H9 (cell line): ENCODE data around the gene RNASE8. TPM values are rescaled to one million over a fixed set of nuclear protein-coding genes. Genes with fewer than 3 reads are reported as not detected.
A peak's percentile ranks its signal among the peaks of the same experiment; 100 is the strongest.

Experiments used
- DNase-seq: peaks from one replicate; pipeline ENCODE4 v3.0.0-alpha.2; 2017
- H2AFZ ChIP-seq: one replicate; pipeline ENCODE4 v1.6.1; 2013; ENCODE audit warnings: mild to moderate bottlenecking, low read length, control low read depth, moderate library complexity
- H2AK5ac ChIP-seq: 2 replicates; pipeline ENCODE4 v1.6.1; 2013; ENCODE audit warnings: low read length, control low read depth, mixed read lengths; ENCODE audit not compliant: insufficient read length
- H2BK120ac ChIP-seq: one replicate; pipeline ENCODE4 v1.6.1; 2013; ENCODE audit warnings: low read depth, mild to moderate bottlenecking, low read length, control low read depth, inconsistent platforms; ENCODE audit not compliant: poor library complexity, severe bottlenecking
- H2BK12ac ChIP-seq: 2 replicates; pipeline ENCODE4 v1.6.1; 2013; ENCODE audit warnings: low read length, control low read depth, mixed read lengths, low read depth; ENCODE audit not compliant: insufficient read length
- H2BK15ac ChIP-seq: 2 replicates; pipeline ENCODE4 v1.6.1; 2013; ENCODE audit warnings: low read depth, low read length, control low read depth
- H2BK20ac ChIP-seq: one replicate; pipeline ENCODE4 v1.6.1; 2013; ENCODE audit warnings: low read depth, mild to moderate bottlenecking, low read length, control low read depth, inconsistent platforms; ENCODE audit not compliant: poor library complexity, severe bottlenecking
- H2BK5ac ChIP-seq: 2 replicates; pipeline ENCODE4 v1.6.1; 2013; ENCODE audit warnings: low read length, control low read depth, mixed read lengths; ENCODE audit not compliant: insufficient read length
- H3K14ac ChIP-seq: 2 replicates; pipeline ENCODE4 v1.6.1; 2013; ENCODE audit warnings: low read length, control low read depth; ENCODE audit not compliant: insufficient read depth
- H3K18ac ChIP-seq: 2 replicates; pipeline ENCODE4 v1.6.1; 2013; ENCODE audit warnings: low read depth, mild to moderate bottlenecking, mixed read lengths, low read length, control low read depth; ENCODE audit not compliant: insufficient read length
- H3K23ac ChIP-seq: 2 replicates; pipeline ENCODE4 v1.6.1; 2013; ENCODE audit warnings: low read length, control low read depth, mixed read lengths, low read depth; ENCODE audit not compliant: insufficient read length
- H3K23me2 ChIP-seq: 2 replicates; pipeline ENCODE4 v1.6.1; 2013; ENCODE audit warnings: low read depth, mild to moderate bottlenecking, mixed read lengths, low read length, control low read depth; ENCODE audit not compliant: insufficient read length, poor library complexity, severe bottlenecking
- H3K27ac ChIP-seq: 2 replicates; pipeline ENCODE4 v1.5.1; 2013; ENCODE audit warnings: low read length, control low read depth, mixed read lengths, low read depth; ENCODE audit not compliant: insufficient read length
- H3K27me3 ChIP-seq: 2 replicates; pipeline ENCODE4 v1.6.1; 2013; ENCODE audit warnings: low read length, control low read depth, inconsistent platforms; ENCODE audit not compliant: insufficient read depth
- H3K4ac ChIP-seq: 2 replicates; pipeline ENCODE4 v1.6.1; 2013; ENCODE audit warnings: low read depth, mild to moderate bottlenecking, control low read depth, inconsistent platforms, low read length, moderate library complexity
- H3K4me1 ChIP-seq: 2 replicates; pipeline ENCODE4 v1.6.1; 2013; ENCODE audit warnings: low read length, control low read depth, inconsistent platforms; ENCODE audit not compliant: insufficient read depth
- H3K4me2 ChIP-seq: 2 replicates; pipeline ENCODE4 v1.6.1; 2013; ENCODE audit warnings: low read length, control low read depth, mixed read lengths; ENCODE audit not compliant: insufficient read length, insufficient read depth
- H3K56ac ChIP-seq: 2 replicates; pipeline ENCODE4 v1.6.1; 2013; ENCODE audit warnings: low read depth, mild to moderate bottlenecking, mixed read lengths, low read length, control low read depth; ENCODE audit not compliant: insufficient read length
- H3K79me1 ChIP-seq: 2 replicates; pipeline ENCODE4 v1.6.1; 2013; ENCODE audit warnings: low read depth, mild to moderate bottlenecking, moderate library complexity, low read length, control low read depth, inconsistent platforms; ENCODE audit not compliant: insufficient read depth, poor library complexity, severe bottlenecking
- H3K79me2 ChIP-seq: 2 replicates; pipeline ENCODE4 v1.6.1; 2013; ENCODE audit warnings: low read length, control low read depth, inconsistent platforms; ENCODE audit not compliant: insufficient read depth
- H3K9ac ChIP-seq: 2 replicates; pipeline ENCODE4 v1.6.1; 2013; ENCODE audit warnings: low read length, control low read depth, mixed read lengths; ENCODE audit not compliant: insufficient read length; ENCODE audit errors: extremely low read depth
- H3K9me3 ChIP-seq: one replicate; pipeline ENCODE4 v1.6.1; 2013; ENCODE audit warnings: low read depth, low read length, inconsistent platforms; ENCODE audit not compliant: control insufficient read depth
- H3T11ph ChIP-seq: one replicate; pipeline ENCODE4 v1.6.1; 2013; ENCODE audit warnings: mild to moderate bottlenecking, low read length, control low read depth, inconsistent platforms
- H4K20me1 ChIP-seq: one replicate; pipeline ENCODE4 v1.6.1; 2013; ENCODE audit not compliant: control insufficient read depth, insufficient read length, insufficient read depth
- H4K5ac ChIP-seq: 2 replicates; pipeline ENCODE4 v1.6.1; 2013; ENCODE audit warnings: low read depth, mild to moderate bottlenecking, mixed read lengths, low read length, control low read depth; ENCODE audit not compliant: insufficient read length
- H4K8ac ChIP-seq: replicated peaks from 2 replicates; pipeline ENCODE4 v1.6.1; 2013; ENCODE audit warnings: low read length, control low read depth, mixed read lengths, low read depth; ENCODE audit not compliant: insufficient read length
- H4K91ac ChIP-seq: 2 replicates; pipeline ENCODE4 v1.6.1; 2013; ENCODE audit warnings: low read depth, mild to moderate bottlenecking, moderate library complexity, mixed read lengths, low read length, control low read depth; ENCODE audit not compliant: insufficient read length
- H3K27ac Mint-ChIP-seq, 3 experiments: 2 replicates in 2 of 3; 3 replicates in 1 of 3; pipeline ENCODE4 v1.8.0; 2020 to 2021; ENCODE audit warnings: mixed read lengths in 3 of 3, mild to moderate bottlenecking in 1 of 3, moderate library complexity in 1 of 3
- H3K27me3 Mint-ChIP-seq: 2 replicates; pipeline ENCODE4 v1.8.0; 2021; ENCODE audit warnings: low read depth, mild to moderate bottlenecking, moderate library complexity, mixed read lengths
- H3K36me3 Mint-ChIP-seq, 3 experiments: 2 replicates in 2 of 3; 3 replicates in 1 of 3; pipeline ENCODE4 v1.8.0; 2020 to 2021; ENCODE audit warnings: low read depth in 3 of 3, mixed read lengths in 3 of 3; ENCODE audit not compliant: insufficient read depth in 1 of 3
- H3K4me1 Mint-ChIP-seq, 2 experiments: 2 replicates each; pipeline ENCODE4 v1.8.0; 2020; ENCODE audit warnings: mixed read lengths in 2 of 2
- H3K4me3 Mint-ChIP-seq, 2 experiments: 2 replicates in 1 of 2; 3 replicates in 1 of 2; pipeline ENCODE4 v1.8.0; 2020 to 2021; ENCODE audit warnings: mild to moderate bottlenecking in 2 of 2, mixed read lengths in 2 of 2, moderate library complexity in 1 of 2
- H3K9me3 Mint-ChIP-seq, 2 experiments: 2 replicates in 1 of 2; 3 replicates in 1 of 2; pipeline ENCODE4 v1.8.0; 2020; ENCODE audit warnings: mild to moderate bottlenecking in 2 of 2, mixed read lengths in 2 of 2, moderate library complexity in 1 of 2
- WGBS: extraction: QIAGEN DNeasy Blood & Tissue Kit; methylation state at CpG from one replicate; pipeline ENCODE4 v1.1.7; 2013; ENCODE audit warnings: missing lambda C conversion rate, low lambda C conversion rate, mixed read lengths; ENCODE audit not compliant: insufficient read length; ENCODE audit errors: extremely low coverage; 5-methylcytosine and 5-hydroxymethylcytosine counted together
- total RNA-seq: library from RNA; stranded (reverse); gene quantifications from 2 replicates; pipeline ENCODE4 v1.2.1, GENCODE V29; 2021
- TF ChIP-seq, protein P1 (sequence below): fragments of 200-600 bp; sonication (generic); conservative IDR thresholded peaks from 3 replicates; pipeline ENCODE4 v1.8.0; 2021; ENCODE audit warnings: antibody characterized with exemption, mild to moderate bottlenecking

Gene RNASE8
- total RNA-seq, 1 experiment from 2014 or later, result not detected

DNA sequence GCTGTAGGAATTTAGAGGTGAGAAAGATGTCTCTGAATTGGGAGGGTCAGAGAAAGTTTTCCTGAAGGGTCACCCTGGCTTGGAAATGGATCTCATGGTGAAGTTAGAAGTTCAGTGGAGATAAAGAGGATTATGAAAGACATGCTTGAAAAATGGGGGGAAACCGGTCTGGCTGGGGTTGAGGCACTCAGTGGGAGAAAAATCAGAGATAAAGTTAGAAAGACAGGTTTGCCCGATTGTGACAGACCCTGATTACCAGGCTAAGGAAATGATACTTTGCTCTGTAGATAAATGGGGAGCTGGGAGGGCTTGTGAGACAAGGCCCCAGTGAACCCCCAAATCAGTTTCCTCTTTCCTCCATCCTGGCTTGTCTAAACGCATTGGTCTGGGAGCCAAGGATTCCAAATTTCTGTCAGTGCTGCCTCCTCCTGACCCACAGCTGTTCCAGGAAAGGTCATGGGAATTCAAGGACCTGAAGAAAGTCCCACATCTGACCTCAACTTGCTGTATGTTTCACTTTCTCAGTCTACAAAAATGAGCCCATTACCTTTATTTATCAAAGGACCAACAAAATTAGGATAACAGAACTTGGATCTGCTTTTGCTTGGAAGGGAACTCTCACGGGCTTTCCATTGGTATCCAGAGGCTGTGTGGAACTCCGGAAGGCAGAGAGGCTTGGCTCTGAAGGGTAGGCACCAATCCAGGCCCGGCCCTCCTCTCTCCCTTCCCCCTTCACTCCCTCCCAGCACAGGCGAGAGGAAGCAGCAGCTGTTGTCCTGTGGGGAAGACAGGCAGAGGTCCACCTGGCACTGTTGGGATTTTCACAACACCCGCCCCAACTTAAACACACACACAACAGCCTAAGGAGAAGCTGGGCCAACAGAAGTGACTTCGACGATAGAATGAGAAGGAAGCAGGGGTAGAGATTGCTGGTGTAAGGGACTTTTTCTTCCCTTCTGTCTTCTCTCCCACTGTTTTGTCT lies 18.9 kb upstream of the RNASE8 start:
- no peaks in the 10 kb centered on the region for H3K23me2 ChIP-seq
- Mint-ChIP-seq H3K4me3 (no peak overlapping the region; a peak in 1 of 5 replicates), H3K4me1 (peaks cover 24 to 26% of the 10 kb centered on the region in 2 experiments), H3K9me3 (no peaks in the 10 kb centered on the region), H3K27me3 (peaks cover 33% of the 10 kb centered on the region), H3K27ac (no peak overlapping the region; a peak in 1 of 7 replicates), H3K36me3 (no peaks in the 10 kb centered on the region)
- H4K5ac ChIP-seq, result no peak overlapping the region
- H2BK5ac ChIP-seq, result no peak overlapping the region
- no peak overlapping the region for H2AK5ac ChIP-seq
- H3K4me1 ChIP-seq, result peaks cover 5% of the 10 kb centered on the region
- no peak overlapping the region for H2BK12ac ChIP-seq
- no peak overlapping the region for H3K4me2 ChIP-seq
- TF ChIP-seq, protein P1, sequence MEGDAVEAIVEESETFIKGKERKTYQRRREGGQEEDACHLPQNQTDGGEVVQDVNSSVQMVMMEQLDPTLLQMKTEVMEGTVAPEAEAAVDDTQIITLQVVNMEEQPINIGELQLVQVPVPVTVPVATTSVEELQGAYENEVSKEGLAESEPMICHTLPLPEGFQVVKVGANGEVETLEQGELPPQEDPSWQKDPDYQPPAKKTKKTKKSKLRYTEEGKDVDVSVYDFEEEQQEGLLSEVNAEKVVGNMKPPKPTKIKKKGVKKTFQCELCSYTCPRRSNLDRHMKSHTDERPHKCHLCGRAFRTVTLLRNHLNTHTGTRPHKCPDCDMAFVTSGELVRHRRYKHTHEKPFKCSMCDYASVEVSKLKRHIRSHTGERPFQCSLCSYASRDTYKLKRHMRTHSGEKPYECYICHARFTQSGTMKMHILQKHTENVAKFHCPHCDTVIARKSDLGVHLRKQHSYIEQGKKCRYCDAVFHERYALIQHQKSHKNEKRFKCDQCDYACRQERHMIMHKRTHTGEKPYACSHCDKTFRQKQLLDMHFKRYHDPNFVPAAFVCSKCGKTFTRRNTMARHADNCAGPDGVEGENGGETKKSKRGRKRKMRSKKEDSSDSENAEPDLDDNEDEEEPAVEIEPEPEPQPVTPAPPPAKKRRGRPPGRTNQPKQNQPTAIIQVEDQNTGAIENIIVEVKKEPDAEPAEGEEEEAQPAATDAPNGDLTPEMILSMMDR, result no peak
- no peak overlapping the region for H3K23ac ChIP-seq
- H4K20me1 ChIP-seq, result no peaks in the 10 kb centered on the region
- H3K9ac ChIP-seq, result no peak overlapping the region
- no peaks in the 10 kb centered on the region for H3K79me2 ChIP-seq
- no peak overlapping the region for H2AFZ ChIP-seq
- H4K91ac ChIP-seq, result no peak overlapping the region
- no peaks in the 10 kb centered on the region for H3K27me3 ChIP-seq
- WGBS, result no CpG with 5 or more reads among the region's 10 CpGs
- no peak overlapping the region for H3K14ac ChIP-seq
- no peak overlapping the region for H3T11ph ChIP-seq
- H3K27ac ChIP-seq, result no peak overlapping the region
- no peak overlapping the region for H4K8ac ChIP-seq
- no peak overlapping the region for H2BK120ac ChIP-seq
- H3K18ac ChIP-seq, result no peak overlapping the region
- no peaks in the 10 kb centered on the region for H3K9me3 ChIP-seq
- peak; percentile 77 for DNase-seq
- H3K4ac ChIP-seq, result no peak overlapping the region
- no peaks in the 10 kb centered on the region for H3K79me1 ChIP-seq
- no peak overlapping the region for H3K56ac ChIP-seq
- H2BK15ac ChIP-seq, result no peak overlapping the region
- H2BK20ac ChIP-seq, result no peak overlapping the region
